Right lobe of liver (tissue), 4 donors: ENCODE measurements around the gene GAL3ST1.

ENCODE experiments used
- POLR2A ChIP-seq: fragments of 450-650 bp; IDR thresholded peaks from one replicate; pipeline ENCODE4 v1.6.1; 2017; ENCODE audit warnings: antibody characterized with exemption, mild to moderate bottlenecking
- TF ChIP-seq, protein P1 (sequence below), 4 donors: fragments of 200-600 bp in 3 of 4; fragments of 450-650 bp in 1 of 4; IDR thresholded peaks; one replicate each; pipeline versions ENCODE4 v1.5.1 to v1.8.0; 2016 to 2022; ENCODE audit warnings: antibody characterized with exemption in 4 of 4, mild to moderate bottlenecking in 2 of 4
- donor health status: DM: no; HTN: no; CAD: no.
- donor health status: DM: no; HTN: no; CAD: no.
- donor health status: DM: no; HTN: yes; CAD: no.

DNA sequence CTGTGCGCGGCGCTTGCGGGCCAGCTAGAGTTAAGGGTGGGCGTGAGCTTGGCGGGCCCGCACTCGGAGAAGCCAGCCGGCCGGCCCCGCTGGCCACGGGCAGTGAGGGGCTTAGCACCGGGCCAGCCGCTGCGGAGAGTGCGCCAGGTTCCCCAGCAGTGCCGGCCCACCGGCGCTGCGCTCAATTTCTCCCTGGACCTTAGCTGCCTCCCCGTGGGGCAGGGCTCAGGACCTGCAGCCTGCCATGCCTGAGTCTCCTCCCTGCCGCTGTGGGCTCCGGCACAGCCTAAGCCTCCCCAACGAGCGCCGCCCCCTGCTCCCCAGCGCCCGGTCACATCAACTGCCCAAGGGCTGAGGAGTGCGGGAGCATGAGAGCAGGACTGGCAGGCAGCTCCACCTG, 22.4 kb upstream of the GAL3ST1 start:
- TF ChIP-seq, protein P1, sequence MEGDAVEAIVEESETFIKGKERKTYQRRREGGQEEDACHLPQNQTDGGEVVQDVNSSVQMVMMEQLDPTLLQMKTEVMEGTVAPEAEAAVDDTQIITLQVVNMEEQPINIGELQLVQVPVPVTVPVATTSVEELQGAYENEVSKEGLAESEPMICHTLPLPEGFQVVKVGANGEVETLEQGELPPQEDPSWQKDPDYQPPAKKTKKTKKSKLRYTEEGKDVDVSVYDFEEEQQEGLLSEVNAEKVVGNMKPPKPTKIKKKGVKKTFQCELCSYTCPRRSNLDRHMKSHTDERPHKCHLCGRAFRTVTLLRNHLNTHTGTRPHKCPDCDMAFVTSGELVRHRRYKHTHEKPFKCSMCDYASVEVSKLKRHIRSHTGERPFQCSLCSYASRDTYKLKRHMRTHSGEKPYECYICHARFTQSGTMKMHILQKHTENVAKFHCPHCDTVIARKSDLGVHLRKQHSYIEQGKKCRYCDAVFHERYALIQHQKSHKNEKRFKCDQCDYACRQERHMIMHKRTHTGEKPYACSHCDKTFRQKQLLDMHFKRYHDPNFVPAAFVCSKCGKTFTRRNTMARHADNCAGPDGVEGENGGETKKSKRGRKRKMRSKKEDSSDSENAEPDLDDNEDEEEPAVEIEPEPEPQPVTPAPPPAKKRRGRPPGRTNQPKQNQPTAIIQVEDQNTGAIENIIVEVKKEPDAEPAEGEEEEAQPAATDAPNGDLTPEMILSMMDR (IDR thresholded peaks at IDR 0.05) = no peak
- no peak for TF ChIP-seq POLR2A
